Erythroblast (primary cell): ENCODE measurements around the gene UGT1A4.

Source experiments
- GATA1 ChIP-seq: IDR thresholded peaks from 2 replicates; pipeline ENCODE4 v1.6.1; 2011; ENCODE audit warnings: low read depth, mild to moderate bottlenecking, control low read depth, low read length, moderate library complexity
- POLR2A ChIP-seq: IDR thresholded peaks from 2 replicates; pipeline ENCODE4 v1.6.1; 2011; ENCODE audit warnings: mild to moderate bottlenecking, low read length

- no peak for TF ChIP-seq POLR2A
- no peak for TF ChIP-seq GATA1
Measured at GRCh38 chr2:233769260-233769659, 50.7 kb downstream of the UGT1A4 start.
